Testis (tissue), 5 donors: ENCODE measurements around the gene IL9. TPM values are rescaled to one million over a fixed set of nuclear protein-coding genes. Genes with fewer than 3 reads are reported as not detected.

ENCODE experiments used
- DNase-seq: peaks from one replicate; pipeline ENCODE4 v3.0.0-alpha.2; 2019
- H3K27ac ChIP-seq, 2 donors: fragments of 200-600 bp; sonication (generic); one replicate each; pipeline ENCODE4 v1.5.1; 2019
- H3K27me3 ChIP-seq: fragments of 200-600 bp; sonication (generic); one replicate; pipeline ENCODE4 v1.5.1; 2019
- H3K36me3 ChIP-seq: fragments of 200-600 bp; sonication (generic); one replicate; pipeline ENCODE4 v1.5.1; 2017; ENCODE audit warnings: low read depth; ENCODE audit errors: missing control alignments
- H3K4me1 ChIP-seq: fragments of 200-600 bp; sonication (generic); one replicate; pipeline ENCODE4 v1.5.1; 2019
- H3K4me3 ChIP-seq, 2 donors: fragments of 200-600 bp; sonication (generic); one replicate each; pipeline ENCODE4 v1.5.1; 2017 to 2019
- H3K9me3 ChIP-seq: fragments of 200-600 bp; sonication (generic); one replicate; pipeline ENCODE4 v1.5.1; 2017
- CTCF ChIP-seq, 3 experiments: fragments of 450-650 bp in 2 of 3; fragments of 200-600 bp in 1 of 3; sonication (generic) in 1 of 3; IDR thresholded peaks; one replicate each; pipeline ENCODE4 v1.5.1; 2016 to 2019; ENCODE audit warnings: antibody characterized with exemption in 3 of 3, mild to moderate bottlenecking in 2 of 3, moderate library complexity in 1 of 3
- POLR2A ChIP-seq: fragments of 450-650 bp; IDR thresholded peaks from one replicate; pipeline ENCODE4 v1.6.1; 2017; ENCODE audit warnings: antibody characterized with exemption, mild to moderate bottlenecking, moderate library complexity
- WGBS, 2 donors: methylation state at CpG; one replicate each; pipeline ENCODE4 v1.1.5; 2018; 5-methylcytosine and 5-hydroxymethylcytosine counted together
- intact Hi-C: fragments of 100-400 bp; cut with DNase I; formaldehyde crosslinking; loops from one replicate; pipeline ENCODE4 v1.15.1; 2023; ENCODE audit warnings: low total_unique reads
- long read RNA-seq, 2 donors: transcript quantifications; one replicate each; lab custom pipeline, GENCODE V29; 2026
- polyA plus RNA-seq: library from polyadenylated mRNA; stranded (reverse); fragments of 350-450 nt; fragmentation: Illumina TruSeq; extraction: RNeasy Lipid Tissue Mini Kit (QIAGEN cat#74804); gene quantifications from one replicate; pipeline ENCODE4 v1.2.3, GENCODE V29; 2014; ENCODE audit warnings: low read depth, low replicate concordance; ENCODE audit not compliant: insufficient read depth
- total RNA-seq, 2 donors: library from RNA; depleted of rRNA; stranded (reverse); fragments of >200 nt; gene quantifications; one replicate each; pipeline ENCODE4 v1.2.3, GENCODE V29; 2016

IL9 gene
- total RNA-seq (not detected), polyA plus RNA-seq (not detected)
- long read RNA-seq, donor 1 = 0 reads
- long read RNA-seq, donor 2 = 0 reads

- no peak for DNase-seq
- 55 to 56% methylated on average over 7 of the region's 7 CpGs for WGBS, 2 donors
- peaks cover 6% of the 10 kb centered on the region for H3K4me1 ChIP-seq
- H3K9me3 ChIP-seq = no peaks in the 10 kb centered on the region
- no peak within 1 kb of the TSS for H3K27ac ChIP-seq
- no peaks in the 10 kb centered on the region for H3K27me3 ChIP-seq
- TF ChIP-seq CTCF (IDR thresholded peaks at IDR 0.05) (no peak), POLR2A (no peak)
- intact Hi-C loops = no loop called here
- no peak within 1 kb of the TSS for H3K4me3 ChIP-seq
- H3K36me3 ChIP-seq = no peaks in the 10 kb centered on the region
These were observed at the start of gene IL9 for GRCh38 chr5:135895474-135896006. Gene IL9 (minus strand): TSS chr5:135895841. CDS start chr5:135895816, 25 bp downstream.

DNA sequence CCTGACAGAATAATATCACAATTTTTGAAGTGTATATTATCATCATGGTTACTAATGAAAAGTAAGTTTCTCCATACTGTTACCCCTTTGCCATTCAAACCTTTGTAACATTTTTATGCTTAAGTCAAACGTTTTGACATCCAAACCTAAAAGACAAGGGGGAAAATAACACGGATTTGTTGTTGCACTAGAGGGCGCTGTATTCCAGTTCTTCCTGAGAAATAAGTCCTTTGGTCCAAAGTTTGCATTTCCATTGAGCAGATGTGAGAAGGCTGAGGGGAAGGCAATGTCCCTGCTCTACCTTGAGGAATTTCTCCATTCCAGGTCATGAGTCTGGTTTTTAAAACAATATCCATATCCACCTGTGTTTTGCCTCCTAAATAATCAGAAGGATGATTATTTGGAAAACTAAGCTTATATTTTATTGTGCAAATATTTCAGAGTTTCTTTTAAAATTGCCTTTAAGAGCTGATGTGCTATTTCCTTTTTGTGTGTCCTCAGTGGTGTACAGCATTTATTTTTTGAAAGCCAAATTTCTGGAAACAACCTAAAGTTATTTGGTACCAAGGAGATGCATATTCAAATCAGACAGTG, 49.4 kb upstream of the IL9 start:
- intact Hi-C loops = no loop called here
- peak; percentile 77 for DNase-seq
- H3K36me3 ChIP-seq = no peaks in the 10 kb centered on the region
- WGBS, 2 donors = 9 to 11% methylated on average over 3 of the region's 3 CpGs
- H3K27me3 ChIP-seq = no peaks in the 10 kb centered on the region
- H3K9me3 ChIP-seq = no peaks in the 10 kb centered on the region
- no peaks in the 10 kb centered on the region for H3K4me1 ChIP-seq
- TF ChIP-seq POLR2A (no peak), CTCF (IDR thresholded peaks at IDR 0.05) (peak; percentile 66 to 86 (median 75))
- no peak overlapping the region for H3K27ac ChIP-seq
- no peak overlapping the region for H3K4me3 ChIP-seq

- intact Hi-C loops = no loop called here
- Histone ChIP-seq H3K27ac (no peak overlapping the region), H3K9me3 (no peaks in the 10 kb centered on the region), H3K4me1 (no peaks in the 10 kb centered on the region), H3K27me3 (no peaks in the 10 kb centered on the region), H3K4me3 (no peak overlapping the region), H3K36me3 (no peaks in the 10 kb centered on the region)
- TF ChIP-seq CTCF (IDR thresholded peaks at IDR 0.05) (no peak), POLR2A (no peak)
- no peak for DNase-seq
These were observed 48.9 kb upstream of the IL9 start for GRCh38 chr5:135944564-135944963.

DNA sequence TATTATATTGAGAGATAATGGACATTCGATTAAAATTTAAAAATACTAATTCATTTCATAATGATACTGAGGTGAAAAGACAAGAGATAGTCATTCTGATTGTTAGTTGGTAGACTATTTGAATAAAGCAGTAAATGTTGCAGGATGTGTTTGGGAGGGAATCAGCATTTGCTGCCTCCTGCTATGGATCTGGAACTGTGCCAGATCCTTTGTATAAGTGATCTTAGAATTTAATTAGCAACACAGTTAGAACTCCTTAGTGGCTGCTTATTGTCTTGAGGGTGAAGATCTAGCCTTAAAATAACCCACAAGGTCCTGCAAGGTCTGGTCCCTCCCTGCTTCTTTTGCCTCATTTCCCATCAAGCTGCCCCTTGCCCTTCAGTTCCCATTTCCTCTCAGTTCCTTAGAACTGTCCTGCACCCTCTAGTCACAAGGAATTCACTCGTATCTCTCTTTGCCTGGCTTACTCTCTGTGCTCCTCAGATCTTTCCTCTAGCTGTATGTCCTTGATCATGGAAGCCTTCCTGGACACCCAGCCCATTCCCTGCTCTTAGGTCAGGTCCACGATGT, 46.6 kb upstream of the IL9 start:
- Histone ChIP-seq H3K4me1 (no peaks in the 10 kb centered on the region), H3K27ac (no peak overlapping the region), H3K27me3 (no peaks in the 10 kb centered on the region), H3K9me3 (no peaks in the 10 kb centered on the region), H3K36me3 (no peaks in the 10 kb centered on the region), H3K4me3 (no peak overlapping the region)
- intact Hi-C loops = no loop called here
- 55 to 70% methylated on average over 3 of the region's 3 CpGs for WGBS, 2 donors
- no peak for DNase-seq
- TF ChIP-seq POLR2A = no peak
- TF ChIP-seq CTCF (IDR thresholded peaks at IDR 0.05) = no peak
